HEK293T (cell line): ENCODE results near the gene EGF.

Experiments
- ARNT ChIP-seq: fragments of 450-650 bp; IDR thresholded peaks from 2 replicates; pipeline ENCODE4 v1.6.1; 2017; ENCODE audit warnings: mild to moderate bottlenecking
- BHLHE40 ChIP-seq: fragments of 450-650 bp; IDR thresholded peaks from 2 replicates; pipeline ENCODE4 v1.6.1; 2016; ENCODE audit warnings: mild to moderate bottlenecking, moderate library complexity, borderline replicate concordance
- ELF4 ChIP-seq: fragments of 450-650 bp; IDR thresholded peaks from 2 replicates; pipeline ENCODE4 v1.6.1; 2017; ENCODE audit warnings: antibody characterized with exemption
- FOXA1 ChIP-seq: fragments of 450-650 bp; IDR thresholded peaks from 2 replicates; pipeline ENCODE4 v1.6.1; 2016; ENCODE audit warnings: mild to moderate bottlenecking
- FOXM1 ChIP-seq: fragments of 450-650 bp; IDR thresholded peaks from 2 replicates; pipeline ENCODE4 v1.6.1; 2017; ENCODE audit warnings: mild to moderate bottlenecking, borderline replicate concordance
- HDGF ChIP-seq: fragments of 450-650 bp; IDR thresholded peaks from 2 replicates; pipeline ENCODE4 v1.6.1; 2017; ENCODE audit warnings: antibody characterized with exemption, borderline replicate concordance
- L3MBTL2 ChIP-seq: fragments of 450-650 bp; conservative IDR thresholded peaks from 2 replicates; pipeline ENCODE4 v1.6.1; 2016; ENCODE audit warnings: mild to moderate bottlenecking
- NFRKB ChIP-seq: fragments of 450-650 bp; IDR thresholded peaks from 2 replicates; pipeline ENCODE4 v1.6.1; 2016; ENCODE audit warnings: mild to moderate bottlenecking, moderate library complexity
- SUZ12 ChIP-seq: fragments of 450-650 bp; IDR thresholded peaks from 2 replicates; pipeline ENCODE4 v1.6.1; 2016; ENCODE audit warnings: mild to moderate bottlenecking
- ZNF384 ChIP-seq: fragments of 450-650 bp; IDR thresholded peaks from 2 replicates; pipeline ENCODE4 v1.6.1; 2016
- TF ChIP-seq, protein P1 (sequence below): fragments of 450-650 bp; IDR thresholded peaks from 2 replicates; pipeline ENCODE4 v1.6.1; 2016

DNA sequence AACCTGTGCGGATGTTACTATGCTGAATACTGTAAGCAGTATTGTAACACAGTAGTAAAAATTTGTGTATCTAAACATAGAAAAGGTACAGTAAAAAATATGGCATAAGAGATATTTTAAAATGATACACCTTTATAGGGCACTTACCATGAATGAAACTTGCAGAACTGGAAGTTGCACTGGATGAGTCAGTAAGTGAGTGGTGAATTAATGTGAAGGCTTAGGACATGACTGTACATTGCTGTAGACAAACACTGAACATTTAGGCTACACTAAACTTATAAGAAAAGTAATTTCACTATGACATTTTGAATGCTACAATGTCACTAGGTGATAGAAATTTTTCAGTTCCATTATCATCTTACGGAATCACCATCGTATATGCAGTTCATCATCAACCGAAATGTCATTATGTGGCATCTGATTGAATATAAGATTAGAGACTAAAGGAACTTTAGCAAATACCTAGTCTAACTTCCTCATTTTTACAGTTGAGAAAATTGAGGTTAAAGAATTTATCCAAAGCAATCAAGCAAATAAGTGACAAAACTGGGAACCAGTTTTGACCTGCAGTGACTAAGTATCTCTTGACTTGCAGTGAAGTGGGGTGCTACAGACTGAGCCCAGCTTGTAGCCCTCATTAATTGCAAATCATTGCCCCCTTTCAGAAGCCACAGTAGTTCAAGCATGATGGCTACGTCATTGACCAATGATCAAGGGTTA, 55.3 kb downstream of the EGF start:
- no peak for TF ChIP-seq BHLHE40
- TF ChIP-seq NFRKB, result no peak
- no peak for TF ChIP-seq ZNF384
- no peak for TF ChIP-seq ARNT
- TF ChIP-seq FOXM1, result no peak
- no peak for TF ChIP-seq SUZ12
- TF ChIP-seq, protein P1, sequence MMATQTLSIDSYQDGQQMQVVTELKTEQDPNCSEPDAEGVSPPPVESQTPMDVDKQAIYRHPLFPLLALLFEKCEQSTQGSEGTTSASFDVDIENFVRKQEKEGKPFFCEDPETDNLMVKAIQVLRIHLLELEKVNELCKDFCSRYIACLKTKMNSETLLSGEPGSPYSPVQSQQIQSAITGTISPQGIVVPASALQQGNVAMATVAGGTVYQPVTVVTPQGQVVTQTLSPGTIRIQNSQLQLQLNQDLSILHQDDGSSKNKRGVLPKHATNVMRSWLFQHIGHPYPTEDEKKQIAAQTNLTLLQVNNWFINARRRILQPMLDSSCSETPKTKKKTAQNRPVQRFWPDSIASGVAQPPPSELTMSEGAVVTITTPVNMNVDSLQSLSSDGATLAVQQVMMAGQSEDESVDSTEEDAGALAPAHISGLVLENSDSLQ, result no peak
- no peak for TF ChIP-seq FOXA1
- TF ChIP-seq HDGF, result no peak
- no peak for TF ChIP-seq L3MBTL2
- TF ChIP-seq ELF4, result no peak
